ENCODE measurements around the gene FLT4. TPM values are rescaled to one million over a fixed set of nuclear protein-coding genes. Genes with fewer than 3 reads are reported as not detected.
A peak's percentile ranks its signal among the peaks of the same experiment; 100 is the strongest.

Gene FLT4
- total RNA-seq, 1 donor from 2014 or later: 5.6 TPM

DNA sequence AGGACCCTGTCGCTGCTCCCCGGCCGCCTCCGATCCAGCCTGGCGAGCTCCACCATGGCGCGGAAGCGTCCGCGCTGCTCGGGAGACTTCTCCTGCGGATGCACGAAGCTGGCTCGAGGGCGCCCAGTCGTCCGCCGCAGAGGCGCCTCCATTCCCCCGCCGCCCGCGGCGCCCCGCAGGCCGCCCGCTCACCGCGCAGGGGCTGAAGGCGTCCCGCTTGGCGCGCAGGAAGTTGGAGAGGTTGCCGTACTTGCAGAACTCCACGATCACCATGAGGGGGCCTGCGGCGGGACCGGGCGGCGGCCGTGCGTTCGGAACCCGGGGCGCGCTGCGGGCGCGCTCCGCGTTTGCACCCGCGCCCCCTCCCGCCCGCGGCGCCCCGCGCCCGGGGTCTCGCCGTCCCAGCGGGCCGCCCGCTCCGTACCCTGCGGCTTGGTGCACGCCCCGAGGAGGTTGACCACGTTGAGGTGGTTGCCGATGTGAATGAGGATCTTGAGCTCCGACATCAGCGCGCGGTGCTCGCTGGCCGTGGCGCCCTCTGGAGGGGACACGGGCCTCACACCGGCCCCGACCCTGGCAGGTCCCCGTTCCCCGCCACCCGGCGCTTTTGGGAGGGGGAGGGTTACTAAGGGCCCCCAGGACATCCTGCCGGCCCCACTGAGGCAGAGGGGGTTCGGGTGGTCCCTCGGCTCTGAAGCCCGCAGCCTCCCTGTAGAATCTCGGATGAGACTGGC lies 30.4 kb downstream of the FLT4 start:
- ATAC-seq (ENCODE audit: poor library complexity) (no peak), DNase-seq (no peak)

GRCh38 chr5:180618487-180618828 lies 30.9 kb downstream of the FLT4 start:
- intact Hi-C loops (cut with DNase I): no loop called here
- DNase-seq: no peak
- no peak for ATAC-seq (ENCODE audit: poor library complexity)

More for the DNA sequence above, 30.4 kb downstream of the FLT4 start:
- intact Hi-C loops (cut with DNase I): no loop called here

DNA sequence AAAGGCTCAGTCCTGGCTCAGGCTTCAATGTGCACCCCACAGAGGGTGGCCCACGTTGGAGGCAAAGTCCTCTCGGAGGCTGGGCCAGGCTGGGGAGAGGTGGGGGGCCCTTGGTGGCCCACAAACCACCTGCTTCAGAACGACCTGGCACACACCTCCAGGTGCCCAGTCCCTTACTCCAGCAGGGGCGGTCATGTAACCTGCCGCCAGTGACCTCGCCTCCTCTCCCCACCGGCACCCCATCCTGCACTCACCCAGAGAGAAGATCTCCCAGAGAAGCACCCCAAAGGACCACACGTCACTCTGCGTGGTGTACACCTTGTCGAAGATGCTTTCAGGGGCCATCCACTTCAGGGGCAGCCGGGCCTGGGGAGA lies 35.6 kb downstream of the FLT4 start:
- intact Hi-C loops (cut with DNase I): no loop called here
- DNase-seq (no peak), ATAC-seq (ENCODE audit: poor library complexity) (no peak)

- DNase-seq: no peak
- ATAC-seq (ENCODE audit: poor library complexity): no peak
- intact Hi-C loops (cut with DNase I): no loop called here
Observed at GRCh38 chr5:180613188-180613813, 36.1 kb downstream of the FLT4 start.

GRCh38 chr5:180612683-180613082 lies 36.7 kb downstream of the FLT4 start:
- DNase-seq: no peak
- ATAC-seq (ENCODE audit: poor library complexity): no peak
- intact Hi-C loops (cut with DNase I): no loop called here

DNA sequence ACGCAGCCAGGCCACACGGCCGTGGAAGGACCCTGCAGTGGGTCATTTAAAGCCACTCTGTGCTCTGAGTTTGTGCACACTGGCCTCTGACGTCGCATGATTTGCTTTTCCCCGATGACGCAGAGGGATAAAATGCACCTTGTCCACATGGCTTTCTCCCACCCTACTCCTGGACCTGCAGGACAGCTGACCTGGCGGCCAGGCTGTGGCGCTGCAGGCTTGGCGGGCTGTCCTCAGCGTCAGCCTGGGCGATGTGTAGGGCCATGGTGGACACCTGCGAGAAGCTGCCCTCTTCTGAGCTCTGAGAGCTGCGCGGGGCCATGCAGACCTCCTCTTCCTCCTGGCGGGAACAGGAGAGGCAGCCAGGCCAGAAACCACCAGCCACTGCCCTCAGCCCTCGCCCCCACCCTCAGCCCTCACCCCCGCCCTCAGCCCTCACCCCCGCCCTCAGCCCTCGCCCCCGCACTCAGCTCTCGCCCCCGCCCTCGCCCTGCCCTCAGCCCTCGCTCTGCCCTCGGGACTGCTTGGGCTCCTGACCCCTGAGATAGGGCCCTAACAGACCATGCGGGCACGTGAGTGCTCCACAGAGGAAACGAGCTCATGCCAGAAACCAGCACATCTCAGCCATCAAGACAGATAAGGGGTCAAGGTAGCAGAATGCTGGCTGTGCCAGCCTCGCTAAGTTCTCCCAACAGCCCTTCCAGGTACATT lies 38.1 kb downstream of the FLT4 start:
- intact Hi-C loops (cut with DNase I): no loop called here
- DNase-seq (no peak), ATAC-seq (ENCODE audit: poor library complexity) (no peak)

GRCh38 chr5:180609817-180610550 lies 39.4 kb downstream of the FLT4 start:
- DNase-seq: no peak
- intact Hi-C loops (cut with DNase I): no loop called here
- ATAC-seq (ENCODE audit: poor library complexity): no peak

GRCh38 chr5:180609386-180609785 lies 40.0 kb downstream of the FLT4 start:
- ATAC-seq (ENCODE audit: poor library complexity) (no peak), DNase-seq (no peak)
- intact Hi-C loops (cut with DNase I): no loop called here

GRCh38 chr5:180608572-180609310 lies 40.7 kb downstream of the FLT4 start:
- no peak for DNase-seq
- ATAC-seq (ENCODE audit: poor library complexity): no peak
- intact Hi-C loops (cut with DNase I): no loop called here

- ATAC-seq (ENCODE audit: poor library complexity) (no peak), DNase-seq (peak; percentile 13)
- intact Hi-C loops (cut with DNase I): no loop called here
Observed at GRCh38 chr5:180607861-180608571, 41.4 kb downstream of the FLT4 start.

GRCh38 chr5:180606215-180606785 lies 43.1 kb downstream of the FLT4 start:
- ATAC-seq (ENCODE audit: poor library complexity) (no peak), DNase-seq (peak; percentile 34)
- intact Hi-C loops (cut with DNase I): no loop called here

DNA sequence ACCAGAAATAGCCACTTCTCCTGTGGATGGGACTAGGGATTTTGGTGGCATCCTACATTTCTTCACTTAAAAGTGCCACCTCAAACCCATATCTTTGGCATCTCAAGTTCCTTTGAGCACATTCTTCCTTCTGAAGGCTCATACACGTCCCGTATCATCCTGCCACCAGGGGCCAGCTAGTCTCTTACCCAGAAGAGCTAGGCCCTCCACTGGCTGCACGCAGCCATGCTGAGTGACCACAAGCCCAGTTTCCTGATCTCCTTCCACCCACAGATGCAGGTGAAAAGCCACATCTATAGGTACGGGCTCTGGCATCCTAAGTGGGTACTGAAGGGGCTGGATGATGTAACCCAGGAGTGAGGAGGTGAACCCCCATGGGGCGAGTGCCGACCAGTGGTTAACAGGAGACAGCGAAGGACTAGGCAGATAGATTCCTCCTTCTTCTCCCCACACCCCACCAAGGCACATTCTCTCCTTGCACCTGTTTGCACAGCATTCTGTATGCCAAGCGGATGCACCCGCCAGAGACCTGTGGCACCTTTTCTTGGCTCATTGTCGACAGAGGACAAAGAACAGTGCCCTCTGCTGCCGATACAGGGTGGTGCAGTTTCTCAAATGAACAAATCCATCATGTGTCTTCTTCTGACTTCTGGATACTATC lies 43.7 kb downstream of the FLT4 start:
- ATAC-seq (ENCODE audit: poor library complexity) (no peak), DNase-seq (peak; percentile 16)
- intact Hi-C loops (cut with DNase I): no loop called here

DNA sequence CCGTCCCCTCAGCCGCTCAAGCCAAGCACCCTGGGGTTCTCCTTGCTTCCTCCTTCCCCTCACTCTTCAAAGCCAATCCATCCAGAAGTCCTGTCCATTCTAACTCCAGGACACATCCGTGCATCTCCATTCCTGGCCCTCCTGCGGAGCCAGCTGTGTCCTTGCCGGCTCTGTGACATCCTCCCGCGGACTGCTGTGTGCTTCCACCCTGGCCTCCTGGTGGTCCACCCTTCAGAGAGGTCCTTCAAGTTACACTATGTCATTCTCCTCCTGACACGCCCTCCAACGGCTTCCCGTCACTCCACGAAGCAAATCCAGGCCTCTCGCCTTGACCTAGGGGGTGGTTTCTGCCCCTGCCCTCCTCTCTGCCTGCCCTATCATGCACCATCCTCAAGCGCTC lies 45.1 kb downstream of the FLT4 start:
- ATAC-seq (ENCODE audit: poor library complexity) (no peak), DNase-seq (peak; percentile 13)
- intact Hi-C loops (cut with DNase I): no loop called here

DNA sequence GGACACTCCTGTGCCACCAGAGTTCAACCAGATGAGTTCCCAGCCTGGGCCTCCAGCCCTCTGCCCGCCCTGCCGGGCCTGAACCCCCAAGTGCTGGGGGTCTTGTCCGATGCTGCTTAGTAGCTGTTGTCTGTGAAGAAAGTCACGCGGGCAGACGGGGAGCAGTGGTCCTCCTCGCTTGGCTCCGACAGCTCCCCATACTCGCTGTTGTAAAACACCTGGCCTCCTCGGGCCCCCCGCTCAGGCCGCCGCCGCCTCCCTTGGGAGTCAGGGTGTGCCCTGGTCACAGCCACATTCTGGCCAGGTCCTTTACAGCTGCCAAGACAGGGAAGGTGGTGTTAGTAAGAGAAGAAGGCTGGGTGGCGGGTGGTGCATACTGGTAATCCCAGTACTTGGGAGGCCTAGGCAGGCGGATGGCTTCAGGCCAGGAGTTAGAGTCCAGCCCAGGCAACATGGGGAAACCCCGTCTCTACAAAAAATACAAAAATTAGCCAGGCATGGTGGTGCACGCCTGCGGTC lies 46.3 kb downstream of the FLT4 start:
- peak; percentile 36 for DNase-seq

GRCh38 chr5:180602481-180603075 lies 46.8 kb downstream of the FLT4 start:
- intact Hi-C loops (cut with DNase I): no loop called here
- ATAC-seq (ENCODE audit: poor library complexity): no peak
- DNase-seq: peak; percentile 38

More for the DNA sequence above, 46.3 kb downstream of the FLT4 start:
- intact Hi-C loops (cut with DNase I): no loop called here
- no peak for ATAC-seq (ENCODE audit: poor library complexity)

DNA sequence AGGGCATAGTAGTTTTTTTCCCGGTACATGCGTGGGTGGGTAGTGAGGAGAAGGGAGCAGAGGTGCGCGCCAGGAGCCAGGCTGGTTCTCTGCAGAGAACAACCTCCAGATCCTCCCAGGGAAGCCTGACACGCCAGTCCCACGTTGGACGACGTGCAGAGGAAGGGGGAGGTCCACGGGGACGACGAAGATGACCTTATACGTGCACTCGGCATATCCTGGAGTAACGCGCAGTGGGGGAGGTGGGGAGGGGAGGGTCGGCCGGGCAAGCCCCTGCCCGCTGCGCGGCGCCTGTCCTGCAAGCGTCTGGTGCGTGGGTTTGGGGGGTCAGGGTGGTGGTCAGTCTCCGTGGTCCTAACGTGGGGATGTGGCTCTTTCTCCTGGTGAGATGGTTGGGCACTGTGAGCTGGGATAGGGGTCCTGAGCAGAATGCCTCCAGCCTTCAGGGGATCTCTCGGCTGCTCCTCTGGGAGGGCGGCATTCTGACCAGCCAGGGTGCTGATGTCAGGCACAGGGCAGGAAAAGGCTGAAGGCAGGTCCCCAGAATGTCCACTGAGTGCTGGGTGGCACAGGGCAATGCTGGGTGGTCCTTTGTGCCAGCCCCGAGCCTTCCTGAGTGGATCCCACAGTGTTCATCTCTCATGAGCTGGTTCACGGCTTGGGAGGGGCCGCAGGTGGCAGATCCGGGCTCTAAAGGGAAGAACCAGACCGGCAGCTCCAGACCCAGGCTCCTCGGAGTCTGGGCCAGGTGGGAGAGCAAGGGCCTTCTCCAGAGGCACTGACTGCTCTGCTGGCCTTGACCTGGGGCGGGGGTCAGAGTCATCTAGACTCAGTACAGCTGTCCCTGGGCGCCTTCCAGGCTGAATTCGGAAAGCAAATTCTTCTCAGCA lies 47.6 kb downstream of the FLT4 start:
- ATAC-seq (ENCODE audit: poor library complexity) (no peak), DNase-seq (peak; percentile 30)
- intact Hi-C loops (cut with DNase I): no loop called here
